Measurements from ENCODE around the gene POLRMT.

GRCh38 chr19:594265-594870, 39.0 kb downstream of the POLRMT start:
- TF ChIP-seq CTCF (conservative IDR thresholded peaks at IDR 0.05) (no peak), ZFX (IDR thresholded peaks at IDR 0.05) (no peak)

All from C4-2B (cell line).